HG03520 (cell line): ENCODE data around the gene PKP1.

ENCODE experiments used
- ATAC-seq: cut with Tn5 transposase; IDR thresholded peaks from one replicate; pipeline ENCODE4 v1.9.1; 2021; ENCODE audit warnings: mild to moderate bottlenecking, moderate library complexity; ENCODE audit not compliant: unreplicated experiment

The PKP1 gene

GRCh38 chr1:201307760-201308499, 24.6 kb downstream of the PKP1 start:
- ATAC-seq, result no peak

GRCh38 chr1:201309416-201309815, 26.1 kb downstream of the PKP1 start:
- no peak for ATAC-seq

- no peak for ATAC-seq
These were observed 27.1 kb downstream of the PKP1 start for GRCh38 chr1:201310251-201310985.

- no peak for ATAC-seq
These were observed 27.7 kb downstream of the PKP1 start for GRCh38 chr1:201310986-201311355.

GRCh38 chr1:201311356-201312011, 28.2 kb downstream of the PKP1 start:
- ATAC-seq, result no peak

- no peak for ATAC-seq
These were observed 29.0 kb downstream of the PKP1 start for GRCh38 chr1:201312298-201312697.

- ATAC-seq, result no peak
These were observed 29.8 kb downstream of the PKP1 start for GRCh38 chr1:201313086-201313485.

- no peak for ATAC-seq
These were observed 33.2 kb downstream of the PKP1 start for GRCh38 chr1:201316556-201316955.

- ATAC-seq, result no peak
These were observed 34.2 kb downstream of the PKP1 start for GRCh38 chr1:201317551-201317950.

- ATAC-seq, result no peak
These were observed 35.4 kb downstream of the PKP1 start for GRCh38 chr1:201318504-201319340.

GRCh38 chr1:201319631-201320030, 36.3 kb downstream of the PKP1 start:
- ATAC-seq, result no peak

GRCh38 chr1:201320168-201320788, 37.0 kb downstream of the PKP1 start:
- ATAC-seq, result no peak

- ATAC-seq, result no peak
These were observed 38.6 kb downstream of the PKP1 start for GRCh38 chr1:201321826-201322390.

- no peak for ATAC-seq
These were observed 39.6 kb downstream of the PKP1 start for GRCh38 chr1:201322653-201323510.

GRCh38 chr1:201324306-201324705, 41.0 kb downstream of the PKP1 start:
- ATAC-seq, result no peak

GRCh38 chr1:201324821-201325677, 41.7 kb downstream of the PKP1 start:
- ATAC-seq, result no peak

GRCh38 chr1:201325678-201326060, 42.4 kb downstream of the PKP1 start:
- ATAC-seq, result no peak

- ATAC-seq, result no peak
These were observed 43.4 kb downstream of the PKP1 start for GRCh38 chr1:201326710-201327109.
